Mucosa of descending colon (tissue), 3 donors: ENCODE measurements around the gene SRRM3. TPM values are rescaled to one million over a fixed set of nuclear protein-coding genes. Genes with fewer than 3 reads are reported as not detected.
"Not testable (repeated sequence)": the region's sequence is repeated elsewhere in the genome, so short reads cannot be mapped to it uniquely, and the experiment has no call there.

Experiments used
- ATAC-seq: fragments of 200-7000 bp; cut with Tn5 transposase; one replicate; pipeline ENCODE4 v1.9.1; 2020; ENCODE audit warnings: mild to moderate bottlenecking, moderate library complexity
- DNase-seq, 3 donors: peaks; one replicate each; pipeline ENCODE4 v3.0.0-alpha.2; 2020
- H3K36me3 ChIP-seq: fragments of 200-600 bp; one replicate; pipeline ENCODE4 v1.8.0; 2021; ENCODE audit warnings: low read depth, mild to moderate bottlenecking
- H3K4me1 ChIP-seq: fragments of 200-600 bp; one replicate; pipeline ENCODE4 v1.8.0; 2021; ENCODE audit warnings: low read depth, mild to moderate bottlenecking
- H3K4me3 ChIP-seq: fragments of 200-600 bp; one replicate; pipeline ENCODE4 v1.8.0; 2021; ENCODE audit warnings: mild to moderate bottlenecking
- H3K9me3 ChIP-seq: fragments of 200-600 bp; one replicate; pipeline ENCODE4 v1.8.0; 2021; ENCODE audit warnings: mild to moderate bottlenecking
- CTCF ChIP-seq: fragments of 200-600 bp; IDR thresholded peaks from one replicate; pipeline ENCODE4 v1.8.0; 2022; ENCODE audit warnings: antibody characterized with exemption, mild to moderate bottlenecking
- intact Hi-C, 2 donors: fragments of 100-400 bp; cut with DNase I in 1 of 2; cut with micrococcal nuclease in 1 of 2; formaldehyde crosslinking; loops; one replicate each; pipeline versions ENCODE4 v1.11.0 to v1.11.1; 2022; cut with DNase I, micrococcal nuclease
- total RNA-seq, 3 donors: library from RNA; stranded (reverse); fragmentation: NEBNext Ultra II Directional in 2 of 3; extraction: Animal tissue kit (Norgen Biotek cat#: 25700) in 2 of 3; gene quantifications; one replicate each; pipeline versions ENCODE4 v1.2.1 to v1.2.4, GENCODE V29; 2021 to 2023
- donor health status: DM: no; HTN: no; CAD: no; lungs with moderate emphysema.
- donor health status: DM: no; HTN: no; CAD: no.
- donor health status: DM: no; HTN: yes; CAD: no.

The SRRM3 gene
- total RNA-seq, 3 donors from 2014 or later, result 0.43 to 3.2 (median 0.67) TPM

GRCh38 chr7:76204147-76204546 lies 2.5 kb downstream of the SRRM3 start:
- intact Hi-C loops, result no loop called here
- H3K9me3 ChIP-seq, result no peaks in the 10 kb centered on the region
- no peaks in the 10 kb centered on the region for H3K4me1 ChIP-seq
- no peak for DNase-seq
- H3K4me3 ChIP-seq, result no peak overlapping the region
- no peak for ATAC-seq
- no peak for TF ChIP-seq CTCF
- H3K36me3 ChIP-seq, result no peaks in the 10 kb centered on the region

- no peak overlapping the region for H3K4me3 ChIP-seq
- no peak for DNase-seq
- TF ChIP-seq CTCF, result no peak
- intact Hi-C loops, result no loop called here
- no peaks in the 10 kb centered on the region for H3K9me3 ChIP-seq
- no peak for ATAC-seq
- no peaks in the 10 kb centered on the region for H3K4me1 ChIP-seq
- no peaks in the 10 kb centered on the region for H3K36me3 ChIP-seq
Observed at GRCh38 chr7:76206633-76207032, 4.9 kb downstream of the SRRM3 start.

GRCh38 chr7:76209310-76209709 lies 7.6 kb downstream of the SRRM3 start:
- TF ChIP-seq CTCF, result no peak
- intact Hi-C loops, result no loop called here
- no peak for ATAC-seq

GRCh38 chr7:76211216-76211615 lies 9.5 kb downstream of the SRRM3 start:
- TF ChIP-seq CTCF, result no peak
- no peak for DNase-seq
- intact Hi-C loops, result no loop called here

More at GRCh38 chr7:76209310-76209709, 7.6 kb downstream of the SRRM3 start:
- DNase-seq, result no peak
- H3K36me3 ChIP-seq, result no peaks in the 10 kb centered on the region
- H3K9me3 ChIP-seq, result no peaks in the 10 kb centered on the region
- H3K4me3 ChIP-seq, result no peak overlapping the region
- no peaks in the 10 kb centered on the region for H3K4me1 ChIP-seq

GRCh38 chr7:76215349-76215748 lies 13.7 kb downstream of the SRRM3 start:
- not testable (repeated sequence) for H3K4me1 ChIP-seq

More at GRCh38 chr7:76211216-76211615, 9.5 kb downstream of the SRRM3 start:
- Histone ChIP-seq H3K4me1 (no peaks in the 10 kb centered on the region), H3K36me3 (no peaks in the 10 kb centered on the region), H3K9me3 (no peaks in the 10 kb centered on the region), H3K4me3 (no peak overlapping the region)
- no peak for ATAC-seq

GRCh38 chr7:76216381-76217082 lies 14.8 kb downstream of the SRRM3 start:
- no peaks in the 10 kb centered on the region for H3K9me3 ChIP-seq
- DNase-seq, result no peak
- H3K4me1 ChIP-seq, result no peaks in the 10 kb centered on the region
- H3K4me3 ChIP-seq, result no peak overlapping the region
- no peak for ATAC-seq
- TF ChIP-seq CTCF, result no peak
- intact Hi-C loops, result no loop called here
- no peaks in the 10 kb centered on the region for H3K36me3 ChIP-seq

More at GRCh38 chr7:76215349-76215748, 13.7 kb downstream of the SRRM3 start:
- H3K36me3 ChIP-seq, DNase-seq, H3K9me3 ChIP-seq, intact Hi-C loops, H3K4me3 ChIP-seq, ATAC-seq: not testable (repeated sequence)
